Midbrain (tissue), 1 donor: ENCODE data around the gene PCBP4.
"Not testable (repeated sequence)": the region's sequence is repeated elsewhere in the genome, so short reads cannot be mapped to it uniquely, and the experiment has no call there.

ENCODE experiments used
- DNase-seq: peaks from one replicate; lab custom pipeline; 2025; lab: John Stamatoyannopoulos, UW

The PCBP4 gene

DNA sequence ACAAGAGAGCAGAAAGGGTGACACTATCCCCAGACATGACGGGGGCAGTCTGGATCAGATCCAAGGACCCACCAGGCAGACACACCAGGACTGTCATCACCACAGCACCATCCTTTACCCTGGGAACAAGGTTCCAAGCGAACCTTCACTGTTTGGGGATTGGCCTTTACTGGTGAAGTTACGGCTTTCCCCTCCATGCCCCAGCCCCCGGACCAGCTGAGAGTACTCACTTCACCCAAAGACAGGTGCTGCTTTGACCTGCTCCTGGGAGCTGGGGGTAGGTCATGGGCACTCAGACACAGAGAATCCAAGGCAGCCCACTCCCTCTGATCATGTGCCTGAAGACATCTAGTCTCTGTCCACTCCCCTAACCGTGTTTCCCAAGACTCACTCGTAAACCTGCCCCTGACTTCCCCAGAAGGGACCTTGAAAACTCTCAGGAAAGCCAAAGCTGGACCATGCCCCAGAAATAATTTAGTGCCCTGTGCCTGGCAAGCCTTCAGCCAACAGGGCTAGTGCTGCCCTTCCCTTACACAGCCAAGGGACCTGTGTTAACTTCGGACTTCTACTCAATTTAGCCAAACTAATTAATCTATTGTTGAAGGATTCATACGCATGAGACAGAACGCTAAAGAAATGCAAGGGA lies 28.4 kb downstream of the PCBP4 start:
- no peak for DNase-seq

DNA sequence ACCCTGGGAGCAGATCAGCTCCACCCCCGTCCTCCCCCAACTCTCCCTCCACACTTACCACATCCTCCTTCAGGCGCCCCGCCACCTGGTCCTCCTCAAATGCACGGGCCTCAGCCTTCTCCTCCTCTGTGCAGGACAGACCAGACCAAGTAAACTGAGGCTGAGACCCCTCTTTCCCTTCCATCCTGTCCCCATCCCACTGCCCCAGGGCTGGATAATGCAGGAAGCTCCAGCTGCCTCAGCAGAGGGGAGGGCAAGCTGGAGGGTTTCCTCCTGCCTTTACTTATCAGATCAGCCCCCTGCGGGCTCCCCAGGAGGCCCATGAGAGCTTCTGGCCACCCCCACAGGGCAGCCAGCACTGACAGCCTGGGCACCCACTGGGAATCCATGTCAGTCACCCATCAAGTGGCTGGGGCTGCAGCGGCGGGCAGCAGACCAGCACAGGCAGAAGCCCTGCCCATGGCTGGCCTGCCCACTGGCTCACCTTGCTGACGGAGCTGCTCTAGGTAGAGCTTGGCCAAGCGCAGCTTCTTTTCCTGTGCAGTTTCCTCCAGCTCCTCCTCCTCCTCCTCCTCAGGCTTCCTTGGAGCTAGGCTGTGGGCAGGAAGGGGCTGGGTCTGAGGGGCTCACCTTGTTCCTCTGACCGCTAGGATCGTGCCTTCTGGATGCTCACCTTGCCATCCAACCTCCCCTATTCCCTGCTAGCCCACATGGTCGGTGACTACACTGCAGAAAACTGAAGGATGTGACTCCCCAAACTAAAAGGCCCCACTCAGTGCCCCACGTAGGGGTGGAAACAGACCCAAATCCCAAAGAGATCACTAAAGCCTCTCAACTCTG lies 29.4 kb downstream of the PCBP4 start:
- no peak for DNase-seq

DNA sequence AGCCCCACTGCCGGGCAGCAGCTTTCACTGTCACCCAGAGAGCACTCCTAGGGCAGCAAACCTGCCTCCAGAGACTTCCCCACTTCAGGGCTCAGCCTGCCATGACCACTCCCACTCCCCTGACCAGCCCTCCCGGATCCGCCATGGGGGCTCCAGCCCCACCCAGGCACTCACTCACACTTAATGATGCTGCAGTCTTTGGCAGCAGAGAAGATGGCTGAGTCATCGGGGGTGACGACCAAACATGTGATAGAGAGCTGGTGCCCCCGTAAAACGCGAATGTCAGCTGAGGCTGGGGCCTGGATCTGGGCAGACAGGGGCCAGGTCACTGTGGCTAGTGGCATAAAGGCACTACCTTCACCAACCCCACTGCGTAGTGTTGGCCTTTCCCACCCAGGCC lies 30.2 kb downstream of the PCBP4 start:
- no peak for DNase-seq

DNA sequence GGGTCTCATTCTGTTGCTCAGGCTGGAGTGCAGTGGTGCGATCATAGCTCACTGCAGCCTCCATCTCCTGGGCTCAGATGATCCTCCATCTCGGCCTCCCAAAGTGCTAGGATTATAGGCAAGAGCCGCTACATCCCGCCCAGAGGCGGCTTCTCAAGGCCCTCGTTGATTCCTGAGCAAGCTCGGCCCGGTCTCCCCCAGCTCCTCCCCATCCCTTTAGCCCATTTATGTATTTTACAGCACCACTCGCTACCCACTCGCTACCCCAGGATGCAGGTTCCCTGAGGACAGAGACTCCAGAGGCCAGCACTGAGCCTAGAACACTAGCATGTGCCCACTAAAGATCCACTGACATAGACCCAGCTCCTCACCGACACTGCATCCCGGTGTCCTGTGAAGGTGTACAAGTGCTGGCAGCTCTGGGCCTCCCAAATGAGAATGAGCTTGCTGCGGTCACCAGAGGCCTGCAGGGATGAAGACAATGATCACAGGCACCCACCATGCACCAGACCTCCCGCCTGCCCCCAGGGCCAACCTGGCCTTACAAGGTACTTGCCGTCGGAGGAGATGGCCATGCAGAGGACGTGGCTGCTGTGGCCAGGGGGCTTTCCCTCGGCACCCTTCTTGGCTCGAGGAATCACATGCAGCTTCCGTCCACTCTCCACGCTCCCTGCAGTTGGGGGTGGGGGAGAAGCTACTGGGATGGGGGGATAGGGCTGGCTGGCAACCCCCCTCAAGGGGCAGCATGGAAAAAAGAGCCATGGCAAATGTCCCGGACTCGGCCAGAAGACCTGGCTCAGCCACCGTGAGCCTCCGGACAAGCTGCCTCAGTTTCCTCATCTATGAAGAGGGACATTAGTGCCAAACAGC lies 31.1 kb downstream of the PCBP4 start:
- DNase-seq: no peak

DNA sequence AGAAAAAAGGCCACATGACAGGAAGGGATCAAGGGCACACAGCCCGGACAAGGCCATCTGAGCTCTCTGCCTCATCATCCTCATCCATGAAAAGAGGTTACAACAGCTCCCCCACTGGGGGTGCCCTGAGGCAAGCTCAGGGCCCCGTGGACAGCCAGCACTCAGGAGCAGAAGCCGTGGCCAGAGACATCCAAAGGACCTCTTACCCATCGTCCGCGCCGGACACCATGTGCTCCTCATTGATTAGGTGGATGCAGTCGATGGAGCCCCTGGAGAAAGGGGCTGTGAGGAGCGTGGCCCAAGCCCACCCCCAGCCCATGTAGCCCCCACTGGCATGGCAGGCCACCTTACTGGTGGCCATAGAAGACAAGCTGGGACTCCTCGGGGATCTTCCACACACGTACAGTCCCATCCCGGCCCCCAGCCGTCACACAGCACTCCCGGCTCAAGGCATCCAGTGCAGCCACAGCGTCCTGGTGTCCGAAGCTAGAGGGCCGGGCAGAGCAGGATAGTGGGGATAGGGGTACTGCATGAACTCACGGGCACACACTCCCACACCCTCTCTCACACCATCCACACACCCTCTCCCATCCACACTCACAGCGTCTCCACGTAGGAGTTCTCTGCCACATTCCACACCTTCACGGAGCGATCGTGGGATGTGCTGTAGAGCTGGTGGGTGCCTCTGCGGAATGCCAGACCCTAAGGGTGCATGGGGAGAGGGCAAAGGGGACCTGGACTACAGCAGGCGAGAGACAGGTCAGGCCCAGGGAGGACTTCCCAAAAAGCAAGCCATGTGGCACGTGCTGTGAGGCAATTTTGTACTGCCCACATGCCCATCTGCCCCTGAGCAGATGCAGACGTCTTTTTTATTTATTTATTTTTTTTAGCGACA lies 32.0 kb downstream of the PCBP4 start:
- DNase-seq: no peak

DNA sequence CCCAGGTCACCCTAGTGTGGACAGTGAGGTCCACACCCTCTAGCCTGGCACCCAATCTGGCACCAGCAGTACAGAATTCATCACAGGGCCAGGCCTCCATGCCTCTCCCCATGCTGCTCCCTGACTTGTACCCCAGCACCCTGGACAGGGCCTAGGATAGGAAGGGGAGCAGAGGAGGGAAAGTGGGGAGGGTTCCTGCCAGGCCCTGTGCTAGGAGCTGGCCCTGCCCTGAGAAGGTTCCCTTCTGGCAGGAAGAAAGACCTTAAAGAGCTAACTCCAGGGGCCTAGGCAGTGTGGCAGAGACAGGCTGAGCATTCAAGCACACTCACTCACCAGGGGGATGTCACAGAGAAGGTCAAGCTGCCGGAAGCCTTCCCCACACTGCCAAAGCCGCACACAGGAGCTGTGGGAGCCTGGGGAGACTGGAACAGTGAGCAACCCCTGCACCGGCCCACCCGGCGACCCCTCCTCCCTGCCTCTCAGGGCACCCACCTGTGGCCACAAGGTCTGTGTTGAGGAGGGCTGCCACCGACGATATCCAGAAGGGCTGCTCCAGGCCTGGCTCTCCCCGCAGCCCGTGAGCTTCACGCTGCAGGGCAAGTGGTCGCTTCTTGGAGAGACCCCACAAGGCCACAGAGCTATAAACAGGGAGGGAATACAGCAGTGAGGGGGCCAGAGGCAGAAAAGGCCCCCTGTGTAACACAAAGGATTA lies 33.0 kb downstream of the PCBP4 start:
- no peak for DNase-seq

DNA sequence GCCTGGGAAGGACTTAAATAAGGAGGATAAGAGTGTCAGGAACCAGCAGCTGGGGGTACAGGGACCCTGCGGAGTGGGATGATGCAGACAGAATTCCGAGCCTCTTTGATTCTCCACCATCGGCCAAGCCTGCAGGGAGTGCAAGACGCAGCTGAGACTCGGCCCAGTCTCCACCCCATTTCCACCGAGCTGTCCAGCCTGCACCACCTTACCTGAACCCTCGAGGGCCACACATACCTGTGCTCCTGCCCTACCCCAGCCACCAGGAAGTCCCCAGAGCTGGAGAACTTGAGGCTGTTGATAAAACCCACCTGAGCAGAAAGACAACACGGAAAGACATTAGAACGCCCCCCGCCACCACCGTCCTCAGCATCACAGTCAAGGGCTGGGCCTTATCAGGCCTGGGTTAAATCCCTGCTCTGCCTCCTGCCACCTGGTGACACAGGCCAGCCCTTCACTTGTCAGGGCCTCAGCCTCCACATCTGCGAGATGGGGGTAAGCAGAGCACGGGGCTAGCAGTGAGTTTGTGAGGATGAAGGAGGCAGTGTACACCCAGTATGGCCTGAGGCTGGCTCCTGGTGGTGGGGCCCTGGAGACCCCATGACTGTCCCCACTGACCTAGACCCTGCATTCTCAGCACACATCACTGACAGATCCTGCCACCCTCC lies 33.6 kb downstream of the PCBP4 start:
- no peak for DNase-seq

DNA sequence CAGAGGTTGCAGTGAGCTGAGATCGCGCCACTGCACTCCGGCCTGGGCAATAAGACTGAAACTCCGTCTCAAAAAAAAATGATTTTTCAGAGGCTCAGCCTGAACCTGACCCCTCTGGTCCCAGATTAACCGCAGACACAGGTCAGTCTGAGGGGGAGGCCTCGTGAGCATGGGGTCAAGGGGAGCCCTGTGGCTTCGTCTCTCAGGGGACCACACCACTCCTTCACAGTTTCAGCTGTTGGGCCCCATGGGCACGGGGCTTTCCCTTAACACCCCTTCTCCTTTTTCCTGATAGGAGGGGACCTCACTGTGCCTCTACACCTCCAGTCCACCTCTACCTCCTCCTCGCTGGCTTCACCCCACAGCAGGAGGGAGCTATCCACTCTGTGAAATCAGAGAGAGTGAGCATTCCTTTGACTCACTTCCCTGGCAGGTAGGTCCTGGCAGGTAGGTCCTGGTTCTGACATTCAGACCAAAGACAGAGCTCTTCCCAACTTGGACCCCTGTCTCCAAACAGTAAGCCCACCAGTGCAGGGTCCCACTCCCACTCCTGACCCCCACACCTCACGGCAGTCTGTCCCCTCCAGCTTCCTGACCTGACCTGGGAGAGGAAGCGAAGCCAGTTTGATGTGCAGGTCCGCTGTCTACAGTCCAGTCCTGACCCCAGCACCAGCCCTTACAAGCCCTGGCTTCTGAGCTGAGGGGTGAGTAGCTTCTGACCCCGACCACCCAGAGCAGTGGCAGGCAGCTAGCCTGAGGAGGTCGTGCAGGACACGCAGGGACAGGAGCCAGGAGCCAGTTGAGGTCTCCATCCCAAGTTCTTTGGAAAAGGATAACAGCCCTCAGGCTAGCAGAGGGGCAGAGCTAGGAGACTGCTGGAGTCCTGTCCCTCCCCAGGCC lies 34.5 kb downstream of the PCBP4 start:
- no peak for DNase-seq

DNA sequence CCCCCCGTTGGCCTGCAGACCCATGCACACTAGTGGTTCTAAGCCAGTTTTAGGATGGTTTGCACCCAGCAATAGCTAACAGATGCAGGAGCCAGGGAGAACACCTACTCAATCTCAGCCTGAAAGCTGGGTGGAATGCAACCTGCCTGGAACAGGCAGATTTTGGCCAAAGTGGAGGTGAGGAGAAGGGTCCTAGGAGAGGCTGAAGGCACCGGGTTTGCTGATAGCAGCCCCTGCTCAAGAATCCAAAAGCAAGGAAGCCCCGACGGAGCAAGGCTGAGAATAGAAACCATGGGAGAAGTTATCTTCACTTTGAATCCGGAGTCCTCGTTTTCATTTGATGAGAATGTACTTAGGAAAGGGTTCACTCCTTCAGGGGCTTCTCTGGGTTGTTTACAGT lies 35.5 kb downstream of the PCBP4 start:
- DNase-seq: no peak

DNA sequence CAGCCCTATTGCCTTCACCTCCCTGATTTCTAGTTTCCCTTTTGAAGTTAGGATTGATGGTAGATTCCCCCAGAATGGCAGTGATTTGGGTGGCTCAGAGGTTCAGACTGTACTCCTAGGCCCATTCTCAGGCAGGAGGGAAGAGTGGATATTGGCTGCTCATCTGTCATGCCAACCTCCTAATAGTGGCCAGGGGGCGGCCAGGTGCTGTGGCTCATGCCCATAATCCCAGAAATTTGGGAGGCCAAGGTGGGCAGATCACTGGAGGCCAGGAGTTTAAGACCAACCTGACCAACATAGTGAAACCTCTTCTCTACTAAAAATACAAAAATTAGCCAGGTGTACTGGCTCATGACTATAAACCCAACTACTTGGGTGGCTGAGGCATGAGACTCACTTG lies 36.8 kb downstream of the PCBP4 start:
- DNase-seq: no peak

DNA sequence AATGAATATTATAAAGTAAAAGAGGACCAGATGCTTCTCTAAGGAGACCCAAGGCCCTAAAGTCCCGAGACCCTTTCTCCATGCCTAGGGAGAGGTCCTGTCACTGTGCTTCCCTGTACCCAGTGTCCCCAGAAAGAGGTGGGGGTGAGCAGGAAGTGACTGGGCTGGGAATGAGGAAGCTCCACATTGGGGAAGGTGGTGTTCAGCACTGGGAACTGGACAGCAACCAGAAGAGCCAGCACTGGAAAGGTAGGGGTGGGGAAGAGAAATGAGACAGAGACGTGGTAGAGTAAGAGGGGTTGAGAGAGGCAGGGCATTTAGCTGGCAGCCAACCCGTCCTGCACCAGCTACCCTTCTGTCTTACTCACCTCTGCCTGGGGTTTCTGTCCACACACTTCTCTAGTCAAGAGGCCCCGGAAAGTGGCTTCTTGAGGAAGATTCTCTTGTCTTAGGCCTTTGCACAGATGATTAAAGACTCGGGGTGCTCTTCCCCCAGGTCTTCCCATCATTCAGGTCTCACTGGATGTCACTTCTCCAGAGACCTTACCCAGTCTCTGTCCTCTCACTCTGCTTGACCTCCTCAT lies 37.7 kb downstream of the PCBP4 start:
- DNase-seq: no peak

DNA sequence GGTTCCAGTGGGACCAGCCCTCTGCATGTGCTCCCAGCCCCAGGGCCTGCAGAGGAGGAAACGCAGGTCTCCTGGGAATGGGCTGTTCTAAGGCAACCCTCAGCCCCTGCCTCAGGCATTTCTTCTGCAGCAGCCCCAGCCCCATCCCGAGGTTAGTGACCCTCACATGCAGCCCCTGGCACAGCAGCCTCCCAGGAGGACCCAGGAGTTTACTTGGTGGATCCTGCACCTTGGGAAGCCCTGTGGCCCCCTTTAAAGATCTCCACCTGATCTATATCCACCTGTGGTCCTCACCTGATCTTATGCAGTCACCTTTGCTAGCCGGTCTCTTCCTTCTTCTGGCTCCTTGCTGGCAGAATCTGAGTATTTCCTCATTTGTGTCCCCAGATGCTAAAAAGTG lies 38.3 kb downstream of the PCBP4 start:
- DNase-seq: not testable (repeated sequence)

DNA sequence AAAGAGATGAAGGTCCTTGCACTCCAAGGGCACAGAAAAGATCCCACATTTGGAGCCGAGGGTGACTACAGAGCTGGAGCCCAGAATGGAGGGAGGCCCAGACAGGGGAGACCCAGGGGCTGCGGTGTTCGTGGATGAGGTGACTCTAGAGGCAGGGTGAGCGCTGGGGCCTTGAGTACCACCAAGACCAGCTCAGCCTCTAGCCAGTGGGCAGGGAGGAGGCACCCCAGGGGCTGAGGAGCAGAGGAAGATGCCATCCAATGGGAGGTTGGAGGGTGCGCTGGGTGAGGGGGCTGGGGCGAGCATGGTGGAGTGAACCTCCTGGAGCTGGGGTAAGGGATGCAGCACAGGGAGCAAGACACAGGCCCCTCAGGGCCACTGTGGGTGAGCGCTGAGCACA lies 38.8 kb downstream of the PCBP4 start:
- DNase-seq: no peak

DNA sequence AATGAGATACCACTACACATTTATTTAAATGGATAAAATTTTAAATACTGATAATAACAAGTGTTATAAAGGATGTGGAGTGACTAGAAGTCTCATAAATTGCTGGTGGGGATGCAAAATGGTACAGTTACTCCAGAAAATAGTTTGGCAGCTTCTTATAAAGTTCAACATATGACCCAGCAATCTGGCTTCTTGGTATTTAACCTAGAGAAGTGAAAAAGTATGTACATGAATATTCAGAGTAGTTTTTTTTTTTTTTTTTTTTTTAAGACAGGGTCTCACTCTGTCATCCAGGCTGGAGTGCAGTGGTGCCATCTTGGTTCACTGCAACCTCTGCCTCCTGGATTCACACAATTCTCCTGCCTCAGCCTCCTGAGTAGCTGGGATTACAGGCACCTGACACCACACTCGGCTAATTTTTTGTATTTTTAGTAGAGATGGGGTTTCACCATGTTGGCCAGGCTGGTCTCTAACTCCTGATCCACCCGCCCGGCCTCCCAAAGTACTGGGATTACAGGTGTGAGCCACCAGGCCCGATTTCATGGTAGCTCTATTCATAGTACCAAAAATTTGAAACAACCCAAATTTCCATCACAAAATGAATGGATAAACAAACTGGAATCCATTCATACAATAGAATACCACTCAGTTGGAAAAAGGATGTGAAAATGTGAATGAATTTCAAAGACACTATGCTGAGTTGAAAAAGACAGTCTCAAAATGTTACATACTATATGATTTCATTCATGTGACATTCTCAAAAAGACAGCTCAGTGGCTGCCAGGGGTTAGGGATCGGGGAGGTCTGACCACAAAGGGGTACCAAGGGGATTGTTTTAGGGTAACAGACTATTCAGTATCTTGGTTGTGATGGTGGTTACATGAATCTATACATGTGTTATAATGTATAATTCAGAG lies 39.9 kb downstream of the PCBP4 start:
- DNase-seq: no peak

DNA sequence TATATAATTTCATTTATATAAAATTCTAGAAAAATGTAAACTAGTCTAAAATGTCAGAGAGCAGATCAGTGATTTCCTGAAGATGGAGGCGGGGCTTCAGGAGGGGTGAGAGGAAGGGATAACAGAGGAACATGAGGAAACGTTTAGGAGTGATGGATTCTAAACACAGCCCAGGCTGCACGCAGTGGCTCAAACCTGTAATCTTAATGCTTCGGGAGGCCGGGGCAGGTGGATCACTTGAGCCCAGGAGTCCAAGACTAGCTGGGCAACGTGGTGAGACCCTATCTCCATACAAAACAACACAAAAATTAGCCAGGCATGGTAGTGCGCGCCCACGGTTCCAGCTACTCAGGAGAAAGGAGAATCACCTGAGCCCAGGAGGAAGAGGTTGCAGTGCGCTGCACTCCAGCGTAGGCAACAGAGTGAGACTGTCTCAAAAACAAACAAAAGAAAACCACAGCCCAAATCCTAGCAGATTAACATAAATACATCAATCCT lies 46.1 kb downstream of the PCBP4 start:
- no peak for DNase-seq

DNA sequence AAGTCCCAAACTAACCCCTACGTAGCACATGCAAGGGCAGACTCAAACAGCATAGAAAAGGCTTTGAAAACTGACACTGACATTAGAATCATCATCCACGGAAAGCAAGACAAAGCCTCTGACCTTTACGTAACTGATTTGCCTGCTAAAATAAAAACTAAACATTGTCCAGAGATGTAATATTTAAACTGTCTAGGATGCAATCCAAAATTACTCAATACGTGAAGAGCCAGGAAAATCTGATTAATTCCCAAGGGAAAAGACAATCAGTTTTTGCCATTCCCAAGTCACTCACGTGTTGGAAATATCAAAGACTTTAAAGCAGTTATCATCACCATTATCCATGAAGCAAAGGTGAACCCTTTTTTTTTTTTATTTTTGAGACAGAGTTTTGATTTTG lies 50.8 kb downstream of the PCBP4 start:
- no peak for DNase-seq

DNA sequence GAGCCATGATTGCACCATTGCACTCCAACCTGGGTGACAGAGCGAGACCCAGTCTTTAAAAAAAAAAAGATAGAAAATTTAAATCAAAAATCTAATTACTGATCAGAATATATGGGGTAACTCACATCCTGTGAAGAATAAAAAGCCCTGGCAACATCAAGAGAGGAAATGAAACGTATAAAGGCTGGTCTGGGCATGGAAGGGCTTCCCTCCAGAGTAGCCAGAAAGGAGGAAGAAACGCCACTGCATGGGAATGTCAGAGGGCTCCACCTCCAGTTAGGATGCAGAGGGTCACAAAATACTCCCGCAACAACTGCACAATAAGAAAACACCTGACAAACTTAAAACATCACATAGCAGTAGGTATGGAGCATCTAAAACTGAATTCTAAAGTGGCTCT lies 59.2 kb downstream of the PCBP4 start:
- no peak for DNase-seq
